Keratinocyte (primary cell): ENCODE data around the gene GRIPAP1. TPM values are rescaled to one million over a fixed set of nuclear protein-coding genes. Genes with fewer than 3 reads are reported as not detected.

Experiments used
- DNase-seq: peaks from one replicate; pipeline ENCODE4 v3.0.0-alpha.2; 2011; ENCODE audit warnings: low read depth, missing footprints, low spot score
- FAIRE-seq: peaks from 2 replicates; lab custom pipeline; 2011; peaks lifted over from hg19 to GRCh38; lab: Jason Lieb, UNC
- H2AFZ ChIP-seq: 2 replicates; pipeline ENCODE4 v1.6.0; 2012; ENCODE audit warnings: low read length, control low read depth, inconsistent platforms; ENCODE audit not compliant: control insufficient read depth
- H3K27ac ChIP-seq: 2 replicates; pipeline ENCODE4 v1.5.1; 2011; ENCODE audit warnings: low read length; ENCODE audit not compliant: control insufficient read depth, insufficient read depth
- H3K27me3 ChIP-seq: 3 replicates; pipeline ENCODE4 v1.6.0; 2011; ENCODE audit warnings: low read length; ENCODE audit not compliant: control insufficient read depth, insufficient read depth; ENCODE audit errors: extremely low read depth
- H3K36me3 ChIP-seq, 2 experiments: 2 replicates in 1 of 2; 3 replicates in 1 of 2; pipeline ENCODE4 v1.5.1; 2011; ENCODE audit warnings: low read length in 2 of 2, mild to moderate bottlenecking in 1 of 2; ENCODE audit not compliant: control insufficient read depth in 2 of 2, insufficient read depth in 2 of 2; ENCODE audit errors: extremely low read depth in 1 of 2
- H3K4me1 ChIP-seq: 3 replicates; pipeline ENCODE4 v1.5.1; 2011; ENCODE audit warnings: low read length; ENCODE audit not compliant: control insufficient read depth, insufficient read depth; ENCODE audit errors: extremely low read depth
- H3K4me2 ChIP-seq: 3 replicates; pipeline ENCODE4 v1.6.0; 2011; ENCODE audit warnings: low read depth, low read length; ENCODE audit not compliant: control insufficient read depth, insufficient read depth; ENCODE audit errors: extremely low read depth
- H3K4me3 ChIP-seq, 3 experiments: fragments of 200-600 bp in 1 of 3; sonication (generic) in 1 of 3; 2 replicates in 2 of 3; 3 replicates in 1 of 3; pipeline ENCODE4 v1.5.1; 2011 to 2016; ENCODE audit warnings: low read length in 3 of 3, mild to moderate bottlenecking in 3 of 3, control low read depth in 2 of 3, inconsistent platforms in 1 of 3, low read depth in 1 of 3, mixed read lengths in 1 of 3, mixed run types in 1 of 3, moderate library complexity in 1 of 3; ENCODE audit not compliant: control insufficient read depth in 2 of 3, insufficient read depth in 2 of 3; ENCODE audit errors: extremely low read depth in 1 of 3
- H3K79me2 ChIP-seq: 2 replicates; pipeline ENCODE4 v1.6.0; 2012; ENCODE audit warnings: low read length; ENCODE audit not compliant: control insufficient read depth, insufficient read depth
- H3K9ac ChIP-seq: 3 replicates; pipeline ENCODE4 v1.6.0; 2011; ENCODE audit warnings: low read length; ENCODE audit not compliant: control insufficient read depth, insufficient read depth; ENCODE audit errors: extremely low read depth
- H3K9me1 ChIP-seq: 3 replicates; pipeline ENCODE4 v1.6.0; 2011; ENCODE audit warnings: low read length; ENCODE audit not compliant: control insufficient read depth, insufficient read depth; ENCODE audit errors: extremely low read depth
- H3K9me3 ChIP-seq: 2 replicates; pipeline ENCODE4 v1.5.1; 2012; ENCODE audit warnings: low read depth, low read length; ENCODE audit not compliant: control insufficient read depth
- H4K20me1 ChIP-seq: 3 replicates; pipeline ENCODE4 v1.6.0; 2011; ENCODE audit warnings: low read length; ENCODE audit not compliant: control insufficient read depth, insufficient read depth; ENCODE audit errors: extremely low read depth
- EZH2 ChIP-seq: IDR thresholded peaks from one replicate; pipeline ENCODE4 v1.6.1; 2012; ENCODE audit warnings: inconsistent platforms, mild to moderate bottlenecking, low read length, moderate library complexity
- dilution Hi-C: fragments of 300-500 bp; cut with MboI; formaldehyde crosslinking; loops from one replicate; pipeline ENCODE4 v1.7.0; 2020; ENCODE audit warnings: low sequenced_read_pairs; ENCODE audit not compliant: extremely low pct_ligation_motif_present
- polyA plus RNA-seq, 5 experiments: library from polyadenylated mRNA; depleted of rRNA in 3 of 5; stranded (reverse) in 3 of 5; stranded (forward) in 1 of 5; unstranded in 1 of 5; fragments of >200 nt; gene quantifications; 1 replicate in 1 of 5; 2 replicates in 3 of 5; 3 replicates in 1 of 5; pipeline versions ENCODE4 v1.2.1 to v1.2.3, GENCODE V29; 2011 to 2012; ENCODE audit warnings: missing spikeins in 2 of 5, low read depth in 1 of 5, low replicate concordance in 1 of 5
- TF ChIP-seq, protein P1 (sequence below), 3 experiments: IDR thresholded peaks in 1 of 3; conservative IDR thresholded peaks in 1 of 3; optimal IDR thresholded peaks in 1 of 3; 2 replicates in 2 of 3; 3 replicates in 1 of 3; pipeline versions ENCODE3 to v1.5.1; 2011; ENCODE audit warnings: low read length in 3 of 3, mild to moderate bottlenecking in 3 of 3, moderate library complexity in 2 of 3, control low read depth in 1 of 3, inconsistent platforms in 1 of 3; ENCODE audit not compliant: insufficient read depth in 2 of 3; ENCODE audit errors: extremely low read depth in 1 of 3

GRIPAP1 gene
- polyA plus RNA-seq, 1 donor (not counting 4 experiments of a cell fraction or from before 2014, with no cell fraction given): 23.0 TPM

DNA sequence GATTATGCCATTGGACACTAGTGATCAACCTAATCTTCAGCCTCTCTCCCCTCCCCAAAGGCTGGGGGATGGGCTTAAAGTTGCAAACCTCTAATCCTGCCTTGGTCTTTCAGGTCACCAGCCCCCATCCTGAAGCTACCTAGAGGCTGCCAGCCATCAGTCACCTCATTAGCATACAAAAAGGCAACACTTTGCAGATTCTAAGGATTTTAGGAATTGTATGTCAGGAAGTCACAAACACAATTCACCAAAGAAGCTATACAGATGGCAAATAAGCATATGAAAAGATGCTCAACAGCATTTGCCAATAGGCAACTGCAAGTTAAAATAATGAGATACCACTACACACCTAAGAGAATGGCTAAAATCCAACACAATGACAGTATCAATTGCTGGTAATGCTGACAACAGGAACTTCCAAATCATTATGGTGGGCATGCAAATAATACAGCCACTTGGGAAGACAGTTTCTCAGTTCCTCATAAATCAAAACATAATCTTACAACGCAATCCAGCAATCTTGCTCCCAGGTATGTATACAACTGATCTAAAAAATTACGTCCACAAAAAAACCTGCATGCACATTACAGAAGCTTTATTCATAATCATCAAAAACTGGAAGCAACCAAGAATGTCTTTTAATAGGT is 74.2 kb downstream of the GRIPAP1 start:
- FAIRE-seq (no peak), DNase-seq (no peak)
- dilution Hi-C loops: no loop called here
- H3K4me3 ChIP-seq: no peak overlapping the region
- H3K9me3 ChIP-seq: peaks cover 2% of the 10 kb centered on the region
- H3K36me3 ChIP-seq: peaks cover 4 to 9% of the 10 kb centered on the region in 2 experiments
- H3K9ac ChIP-seq: no peak overlapping the region
- no peaks in the 10 kb centered on the region for H3K27me3 ChIP-seq
- no peaks in the 10 kb centered on the region for H3K4me1 ChIP-seq
- no peak overlapping the region for H3K4me2 ChIP-seq
- H3K9me1 ChIP-seq: no peaks in the 10 kb centered on the region
- H3K79me2 ChIP-seq: no peaks in the 10 kb centered on the region
- H2AFZ ChIP-seq: no peak overlapping the region
- no peaks in the 10 kb centered on the region for H4K20me1 ChIP-seq
- no peak for TF ChIP-seq EZH2
- TF ChIP-seq, protein P1, sequence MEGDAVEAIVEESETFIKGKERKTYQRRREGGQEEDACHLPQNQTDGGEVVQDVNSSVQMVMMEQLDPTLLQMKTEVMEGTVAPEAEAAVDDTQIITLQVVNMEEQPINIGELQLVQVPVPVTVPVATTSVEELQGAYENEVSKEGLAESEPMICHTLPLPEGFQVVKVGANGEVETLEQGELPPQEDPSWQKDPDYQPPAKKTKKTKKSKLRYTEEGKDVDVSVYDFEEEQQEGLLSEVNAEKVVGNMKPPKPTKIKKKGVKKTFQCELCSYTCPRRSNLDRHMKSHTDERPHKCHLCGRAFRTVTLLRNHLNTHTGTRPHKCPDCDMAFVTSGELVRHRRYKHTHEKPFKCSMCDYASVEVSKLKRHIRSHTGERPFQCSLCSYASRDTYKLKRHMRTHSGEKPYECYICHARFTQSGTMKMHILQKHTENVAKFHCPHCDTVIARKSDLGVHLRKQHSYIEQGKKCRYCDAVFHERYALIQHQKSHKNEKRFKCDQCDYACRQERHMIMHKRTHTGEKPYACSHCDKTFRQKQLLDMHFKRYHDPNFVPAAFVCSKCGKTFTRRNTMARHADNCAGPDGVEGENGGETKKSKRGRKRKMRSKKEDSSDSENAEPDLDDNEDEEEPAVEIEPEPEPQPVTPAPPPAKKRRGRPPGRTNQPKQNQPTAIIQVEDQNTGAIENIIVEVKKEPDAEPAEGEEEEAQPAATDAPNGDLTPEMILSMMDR (optimal IDR thresholded peaks at IDR 0.05 in 1 of 3, IDR thresholded peaks at IDR 0.05 in 1 of 3, conservative IDR thresholded peaks at IDR 0.05 in 1 of 3; ENCODE audit: extremely low read depth in 1 of 3, insufficient read depth in 2 of 3, low read length in 3 of 3): no peak
- H3K27ac ChIP-seq: no peak overlapping the region

DNA sequence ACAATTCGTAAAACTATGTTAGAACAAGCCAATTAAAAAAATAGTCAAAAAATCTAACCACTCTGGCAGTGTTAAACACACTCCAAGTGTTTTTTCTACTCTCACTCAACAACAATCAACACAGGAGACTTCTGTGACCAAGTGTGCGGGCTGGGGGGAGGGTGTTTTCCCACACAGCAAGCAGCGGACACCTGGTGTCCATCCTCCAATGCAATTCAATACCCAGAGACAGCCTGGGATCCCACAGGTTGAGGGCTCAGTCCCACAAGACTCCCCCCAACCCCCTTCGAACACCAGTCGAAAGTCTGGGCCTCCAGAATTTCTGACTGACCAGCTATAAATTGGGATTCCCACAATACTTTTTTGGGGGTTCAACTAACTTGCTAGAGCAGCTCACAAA is 74.9 kb downstream of the GRIPAP1 start:
- H3K36me3 ChIP-seq: peaks cover 4 to 9% of the 10 kb centered on the region in 2 experiments

More for the DNA sequence above, 74.9 kb downstream of the GRIPAP1 start:
- Histone ChIP-seq H3K27me3 (no peaks in the 10 kb centered on the region), H4K20me1 (no peaks in the 10 kb centered on the region), H3K27ac (no peak overlapping the region), H3K9me3 (peaks cover 2% of the 10 kb centered on the region), H3K4me3 (no peak overlapping the region), H3K79me2 (no peaks in the 10 kb centered on the region), H2AFZ (no peak overlapping the region), H3K4me1 (no peaks in the 10 kb centered on the region), H3K9me1 (no peaks in the 10 kb centered on the region), H3K4me2 (no peak overlapping the region), H3K9ac (no peak overlapping the region)
- no peak for FAIRE-seq
- dilution Hi-C loops: no loop called here
- no peak for DNase-seq
- no peak for TF ChIP-seq EZH2
- TF ChIP-seq, protein P1 (optimal IDR thresholded peaks at IDR 0.05 in 1 of 3, IDR thresholded peaks at IDR 0.05 in 1 of 3, conservative IDR thresholded peaks at IDR 0.05 in 1 of 3; ENCODE audit: extremely low read depth in 1 of 3, insufficient read depth in 2 of 3, low read length in 3 of 3): no peak
